NB4 (cell line): ENCODE data around the gene CCDC137.

ENCODE experiments used
- POLR2A ChIP-seq: IDR thresholded peaks from 2 replicates; pipeline ENCODE4 v1.6.1; 2011; ENCODE audit warnings: mild to moderate bottlenecking; ENCODE audit not compliant: insufficient read length; ENCODE audit errors: extremely low read depth
- TF ChIP-seq, protein P1 (sequence below): IDR thresholded peaks from one replicate; pipeline ENCODE4 v1.5.1; 2012; ENCODE audit warnings: low read depth, low read length
- TF ChIP-seq, protein P2 (sequence below): IDR thresholded peaks from 2 replicates; pipeline ENCODE4 v1.6.1; 2011; ENCODE audit warnings: low read depth, low read length

DNA sequence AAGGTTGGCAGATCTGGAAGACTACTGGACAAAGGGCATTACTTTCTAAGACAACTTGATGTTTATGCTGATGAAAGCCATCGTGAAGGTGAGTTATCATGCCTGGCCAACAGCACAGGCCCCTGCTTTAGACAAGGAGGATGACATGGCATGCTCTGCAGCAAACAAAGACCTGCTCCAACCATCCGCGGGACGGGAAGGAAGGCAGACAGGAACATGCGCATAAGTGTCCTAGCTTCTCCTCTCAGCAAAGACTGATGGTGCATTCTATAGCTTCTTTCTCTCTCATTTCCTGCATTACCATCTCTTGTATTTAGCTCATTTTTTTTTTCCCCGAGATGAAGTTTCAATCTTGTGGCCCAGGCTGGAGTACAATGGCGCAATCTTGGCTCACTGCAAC, 35.1 kb upstream of the CCDC137 start:
- TF ChIP-seq, protein P1, sequence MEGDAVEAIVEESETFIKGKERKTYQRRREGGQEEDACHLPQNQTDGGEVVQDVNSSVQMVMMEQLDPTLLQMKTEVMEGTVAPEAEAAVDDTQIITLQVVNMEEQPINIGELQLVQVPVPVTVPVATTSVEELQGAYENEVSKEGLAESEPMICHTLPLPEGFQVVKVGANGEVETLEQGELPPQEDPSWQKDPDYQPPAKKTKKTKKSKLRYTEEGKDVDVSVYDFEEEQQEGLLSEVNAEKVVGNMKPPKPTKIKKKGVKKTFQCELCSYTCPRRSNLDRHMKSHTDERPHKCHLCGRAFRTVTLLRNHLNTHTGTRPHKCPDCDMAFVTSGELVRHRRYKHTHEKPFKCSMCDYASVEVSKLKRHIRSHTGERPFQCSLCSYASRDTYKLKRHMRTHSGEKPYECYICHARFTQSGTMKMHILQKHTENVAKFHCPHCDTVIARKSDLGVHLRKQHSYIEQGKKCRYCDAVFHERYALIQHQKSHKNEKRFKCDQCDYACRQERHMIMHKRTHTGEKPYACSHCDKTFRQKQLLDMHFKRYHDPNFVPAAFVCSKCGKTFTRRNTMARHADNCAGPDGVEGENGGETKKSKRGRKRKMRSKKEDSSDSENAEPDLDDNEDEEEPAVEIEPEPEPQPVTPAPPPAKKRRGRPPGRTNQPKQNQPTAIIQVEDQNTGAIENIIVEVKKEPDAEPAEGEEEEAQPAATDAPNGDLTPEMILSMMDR = no peak
- no peak for TF ChIP-seq POLR2A
- TF ChIP-seq, protein P2, sequence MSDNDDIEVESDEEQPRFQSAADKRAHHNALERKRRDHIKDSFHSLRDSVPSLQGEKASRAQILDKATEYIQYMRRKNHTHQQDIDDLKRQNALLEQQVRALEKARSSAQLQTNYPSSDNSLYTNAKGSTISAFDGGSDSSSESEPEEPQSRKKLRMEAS = no peak
